Right atrium auricular region (tissue), 2 donors: Measurements from ENCODE around the gene R3HDM2. TPM values are rescaled to one million over a fixed set of nuclear protein-coding genes. Genes with fewer than 3 reads are reported as not detected.
A peak's percentile ranks its signal among the peaks of the same experiment; 100 is the strongest.

Source experiments
- DNase-seq: peaks from one replicate; pipeline ENCODE4 v3.0.0-alpha.2; 2019; ENCODE audit warnings: low spot score
- H3K27ac ChIP-seq, 2 donors: fragments of 200-600 bp; sonication (generic); 1 replicate in 1 of 2; 2 replicates in 1 of 2; pipeline ENCODE4 v1.5.1; 2016 to 2019
- H3K27me3 ChIP-seq, 2 donors: fragments of 200-600 bp; sonication (generic); one replicate each; pipeline versions ENCODE4 v1.5.1 to v1.6.0; 2017 to 2019
- H3K36me3 ChIP-seq: fragments of 200-600 bp; sonication (generic); one replicate; pipeline ENCODE4 v1.5.1; 2016
- H3K4me1 ChIP-seq, 2 donors: fragments of 200-600 bp; sonication (generic); one replicate each; pipeline versions ENCODE4 v1.5.1 to v1.6.0; 2017 to 2019
- H3K4me3 ChIP-seq, 2 donors: fragments of 200-600 bp; sonication (generic); 1 replicate in 1 of 2; 2 replicates in 1 of 2; pipeline ENCODE4 v1.5.1; 2017 to 2019; ENCODE audit warnings: mild to moderate bottlenecking in 1 of 2, moderate library complexity in 1 of 2
- H3K9me3 ChIP-seq, 2 donors: fragments of 200-600 bp; sonication (generic); one replicate each; pipeline ENCODE4 v1.5.1; 2019
- total RNA-seq, 2 donors: library from RNA; depleted of rRNA; stranded (reverse); fragments of >200 nt; gene quantifications; one replicate each; pipeline ENCODE4 v1.1.0, GENCODE V29; 2016
- TF ChIP-seq, protein P1 (sequence below), 2 donors: fragments of 200-600 bp; sonication (generic); IDR thresholded peaks; one replicate each; pipeline ENCODE4 v1.5.1; 2019; ENCODE audit warnings: antibody characterized with exemption in 2 of 2

The R3HDM2 gene
- total RNA-seq, 2 donors from 2014 or later, result 31.7 to 47.8 TPM

DNA sequence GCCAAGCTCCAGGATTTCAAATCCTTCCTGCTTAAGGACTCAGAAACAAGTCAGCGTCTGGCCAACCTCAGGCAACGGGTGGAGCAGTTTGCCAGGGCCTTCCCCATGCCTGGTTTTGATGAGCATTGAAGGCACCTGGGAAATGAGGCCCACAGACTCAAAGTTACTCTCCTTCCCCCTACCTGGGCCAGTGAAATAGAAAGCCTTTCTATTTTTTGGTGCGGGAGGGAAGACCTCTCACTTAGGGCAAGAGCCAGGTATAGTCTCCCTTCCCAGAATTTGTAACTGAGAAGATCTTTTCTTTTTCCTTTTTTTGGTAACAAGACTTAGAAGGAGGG lies 196.6 kb downstream of the R3HDM2 start:
- peaks cover 0 to 54% of the 10 kb centered on the region in 2 donors for H3K4me1 ChIP-seq
- TF ChIP-seq, protein P1, sequence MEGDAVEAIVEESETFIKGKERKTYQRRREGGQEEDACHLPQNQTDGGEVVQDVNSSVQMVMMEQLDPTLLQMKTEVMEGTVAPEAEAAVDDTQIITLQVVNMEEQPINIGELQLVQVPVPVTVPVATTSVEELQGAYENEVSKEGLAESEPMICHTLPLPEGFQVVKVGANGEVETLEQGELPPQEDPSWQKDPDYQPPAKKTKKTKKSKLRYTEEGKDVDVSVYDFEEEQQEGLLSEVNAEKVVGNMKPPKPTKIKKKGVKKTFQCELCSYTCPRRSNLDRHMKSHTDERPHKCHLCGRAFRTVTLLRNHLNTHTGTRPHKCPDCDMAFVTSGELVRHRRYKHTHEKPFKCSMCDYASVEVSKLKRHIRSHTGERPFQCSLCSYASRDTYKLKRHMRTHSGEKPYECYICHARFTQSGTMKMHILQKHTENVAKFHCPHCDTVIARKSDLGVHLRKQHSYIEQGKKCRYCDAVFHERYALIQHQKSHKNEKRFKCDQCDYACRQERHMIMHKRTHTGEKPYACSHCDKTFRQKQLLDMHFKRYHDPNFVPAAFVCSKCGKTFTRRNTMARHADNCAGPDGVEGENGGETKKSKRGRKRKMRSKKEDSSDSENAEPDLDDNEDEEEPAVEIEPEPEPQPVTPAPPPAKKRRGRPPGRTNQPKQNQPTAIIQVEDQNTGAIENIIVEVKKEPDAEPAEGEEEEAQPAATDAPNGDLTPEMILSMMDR (IDR thresholded peaks at IDR 0.05), result no peak
- DNase-seq, result no peak
- no peak overlapping the region for H3K4me3 ChIP-seq
- H3K36me3 ChIP-seq, result peaks cover 29% of the 10 kb centered on the region
- H3K27me3 ChIP-seq, result peaks cover 0 to 12% of the 10 kb centered on the region in 2 donors
- peak overlapping the region; percentile 41 to 71 for H3K27ac ChIP-seq
- H3K9me3 ChIP-seq, result no peaks in the 10 kb centered on the region

DNA sequence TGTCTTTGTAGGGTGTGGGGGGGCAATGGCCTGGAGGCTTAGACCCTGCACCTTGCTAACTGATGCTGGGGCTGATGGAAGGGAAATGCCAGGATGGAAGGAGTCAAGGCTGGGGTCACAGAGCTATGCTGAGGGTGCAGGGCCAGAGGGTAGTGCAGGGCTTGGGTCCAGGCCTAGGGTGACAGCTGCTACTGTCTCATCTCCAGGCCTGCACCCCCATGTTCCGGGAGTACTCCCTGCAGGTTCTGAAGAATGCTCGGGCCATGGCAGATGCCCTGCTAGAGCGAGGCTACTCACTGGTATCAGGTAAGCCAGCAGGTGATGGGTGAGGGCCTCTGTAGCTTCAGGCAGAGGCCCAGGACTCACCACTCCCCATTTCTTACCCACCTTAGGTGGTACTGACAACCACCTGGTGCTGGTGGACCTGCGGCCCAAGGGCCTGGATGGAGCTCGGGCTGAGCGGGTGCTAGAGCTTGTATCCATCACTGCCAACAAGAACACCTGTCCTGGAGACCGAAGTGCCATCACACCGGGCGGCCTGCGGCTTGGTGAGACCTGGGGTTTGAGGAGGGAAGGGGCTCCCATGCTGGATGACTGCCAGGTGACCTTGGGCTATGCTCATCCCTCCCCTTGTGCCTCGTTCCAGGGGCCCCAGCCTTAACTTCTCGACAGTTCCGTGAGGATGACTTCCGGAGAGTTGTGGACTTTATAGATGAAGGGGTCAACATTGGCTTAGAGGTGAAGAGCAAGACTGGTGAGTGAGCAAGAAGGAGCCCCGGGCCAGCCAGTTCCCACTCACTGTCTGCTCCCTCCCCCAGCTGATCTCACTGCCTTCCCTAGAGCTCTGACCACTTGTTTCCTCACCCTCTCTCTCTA lies 197.2 kb downstream of the R3HDM2 start:
- H3K9me3 ChIP-seq, result no peaks in the 10 kb centered on the region
- peaks cover 0 to 52% of the 10 kb centered on the region in 2 donors for H3K4me1 ChIP-seq
- TF ChIP-seq, protein P1 (IDR thresholded peaks at IDR 0.05), result no peak
- H3K27me3 ChIP-seq, result peaks cover 0 to 12% of the 10 kb centered on the region in 2 donors
- no peak overlapping the region for H3K4me3 ChIP-seq
- H3K27ac ChIP-seq, result peak overlapping the region; percentile 41 to 71
- peaks cover 29% of the 10 kb centered on the region for H3K36me3 ChIP-seq
- DNase-seq, result no peak

DNA sequence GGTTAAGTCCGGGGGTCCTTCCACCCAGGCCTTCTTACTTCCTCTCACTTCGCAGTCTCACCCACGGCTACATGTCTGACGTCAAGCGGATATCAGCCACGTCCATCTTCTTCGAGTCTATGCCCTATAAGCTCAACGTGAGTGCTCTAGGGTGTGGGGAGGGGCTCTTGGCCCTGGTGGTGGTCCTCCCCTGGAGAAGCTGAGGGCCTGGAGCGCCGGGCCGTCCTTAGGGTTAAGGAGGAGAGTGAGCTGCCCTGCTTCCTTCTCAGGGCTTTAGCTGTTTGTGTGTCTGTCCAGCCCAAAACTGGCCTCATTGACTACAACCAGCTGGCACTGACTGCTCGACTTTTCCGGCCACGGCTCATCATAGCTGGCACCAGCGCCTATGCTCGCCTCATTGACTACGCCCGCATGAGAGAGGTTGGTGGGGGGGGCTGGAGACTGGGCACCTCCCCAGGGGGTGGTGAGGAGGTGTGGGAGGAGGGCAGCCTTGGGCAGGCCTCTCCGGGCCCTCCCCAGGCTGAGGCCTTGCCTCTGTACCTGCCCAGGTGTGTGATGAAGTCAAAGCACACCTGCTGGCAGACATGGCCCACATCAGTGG lies 198.6 kb downstream of the R3HDM2 start:
- H3K9me3 ChIP-seq, result no peaks in the 10 kb centered on the region
- H3K4me1 ChIP-seq, result peaks cover 0 to 41% of the 10 kb centered on the region in 2 donors
- no peak overlapping the region for H3K27ac ChIP-seq
- H3K4me3 ChIP-seq, result no peak overlapping the region
- H3K36me3 ChIP-seq, result peaks cover 29% of the 10 kb centered on the region
- TF ChIP-seq, protein P1 (IDR thresholded peaks at IDR 0.05), result no peak
- H3K27me3 ChIP-seq, result peaks cover 0 to 15% of the 10 kb centered on the region in 2 donors
- DNase-seq, result no peak

DNA sequence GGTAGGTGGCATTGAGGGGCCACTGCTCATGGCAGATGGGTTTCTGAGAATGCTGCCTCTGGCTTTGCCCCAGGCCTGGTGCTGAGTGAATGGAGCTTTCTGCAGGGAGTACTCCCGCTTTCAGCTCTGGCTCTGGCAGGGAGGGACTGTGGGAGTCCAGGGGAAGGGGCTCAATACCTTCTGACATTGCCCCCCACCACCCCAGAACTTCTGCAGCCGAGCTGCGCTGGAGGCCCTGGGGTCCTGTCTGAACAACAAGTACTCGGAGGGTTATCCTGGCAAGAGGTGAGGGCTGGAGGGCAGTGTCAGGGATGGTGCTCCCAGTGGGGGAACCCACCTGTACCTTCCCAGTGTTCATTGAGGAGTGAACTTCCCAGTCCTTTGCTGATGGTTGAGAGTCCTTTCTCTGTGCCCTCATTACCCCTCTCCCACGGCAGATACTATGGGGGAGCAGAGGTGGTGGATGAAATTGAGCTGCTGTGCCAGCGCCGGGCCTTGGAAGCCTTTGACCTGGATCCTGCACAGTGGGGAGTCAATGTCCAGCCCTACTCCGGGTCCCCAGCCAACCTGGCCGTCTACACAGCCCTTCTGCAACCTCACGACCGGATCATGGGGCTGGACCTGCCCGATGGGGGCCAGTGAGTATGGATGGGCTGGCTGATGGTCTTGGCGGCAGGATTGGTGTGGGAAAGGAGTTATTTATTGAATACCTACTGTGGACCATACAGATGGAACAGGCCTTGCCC lies 199.4 kb downstream of the R3HDM2 start:
- peaks cover 0 to 45% of the 10 kb centered on the region in 2 donors for H3K4me1 ChIP-seq
- no peak overlapping the region for H3K27ac ChIP-seq
- no peak for DNase-seq
- no peak overlapping the region for H3K4me3 ChIP-seq
- H3K27me3 ChIP-seq, result peaks cover 6 to 10% of the 10 kb centered on the region in 2 donors
- no peaks in the 10 kb centered on the region for H3K9me3 ChIP-seq
- peaks cover 29% of the 10 kb centered on the region for H3K36me3 ChIP-seq
- TF ChIP-seq, protein P1 (IDR thresholded peaks at IDR 0.05), result no peak

DNA sequence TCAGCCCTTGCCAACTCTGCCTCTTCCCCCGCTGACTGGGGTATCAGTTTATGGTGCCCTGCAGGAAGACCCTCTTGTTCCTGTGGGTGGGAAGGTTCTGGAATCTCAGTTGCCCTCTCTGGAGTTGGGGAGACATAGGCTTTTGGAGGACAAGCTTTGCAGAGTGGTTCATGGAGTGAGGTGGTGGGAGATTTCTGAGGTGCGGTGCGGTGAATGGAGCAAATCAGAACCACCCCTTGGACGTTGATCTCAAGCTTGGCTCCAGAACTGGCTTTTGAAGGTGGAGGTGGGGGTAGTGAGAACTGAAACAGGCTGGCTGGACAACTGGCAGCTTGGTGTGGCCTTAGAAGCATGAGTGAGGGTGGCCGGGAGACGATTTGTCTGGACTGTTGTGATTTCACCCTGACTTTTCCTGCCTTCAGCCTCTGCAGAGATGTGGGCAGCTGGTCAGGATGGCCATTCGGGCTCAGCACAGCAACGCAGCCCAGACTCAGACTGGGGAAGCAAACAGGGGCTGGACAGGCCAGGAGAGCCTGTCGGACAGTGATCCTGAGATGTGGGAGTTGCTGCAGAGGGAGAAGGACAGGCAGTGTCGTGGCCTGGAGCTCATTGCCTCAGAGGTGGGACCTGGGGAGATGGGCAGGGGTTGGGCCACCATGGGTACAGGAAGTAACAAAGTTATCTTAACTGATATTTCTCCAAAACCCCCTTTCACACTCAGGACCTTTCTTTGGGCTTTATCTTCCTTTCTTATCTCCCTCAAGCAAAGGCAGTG lies 200.3 kb downstream of the R3HDM2 start:
- H3K4me1 ChIP-seq, result peaks cover 0 to 43% of the 10 kb centered on the region in 2 donors
- no peak for DNase-seq
- H3K4me3 ChIP-seq, result peak overlapping the region; percentile 65 to 67
- TF ChIP-seq, protein P1 (IDR thresholded peaks at IDR 0.05), result no peak
- peaks cover 29% of the 10 kb centered on the region for H3K36me3 ChIP-seq
- H3K27ac ChIP-seq, result peak overlapping the region; percentile 75 to 82
- H3K9me3 ChIP-seq, result no peaks in the 10 kb centered on the region
- peaks cover 7 to 14% of the 10 kb centered on the region in 2 donors for H3K27me3 ChIP-seq
